Natural killer cell treated with Interleukin-12 subunit alpha and Interleukin-12 subunit beta and Interleukin-15 and Interleukin-18, amount 100 ng/mL, for 72 hours (primary cell): ENCODE results near the gene STRBP. TPM values are rescaled to one million over a fixed set of nuclear protein-coding genes. Genes with fewer than 3 reads are reported as not detected.

Experiments used
- ATAC-seq, 2 donors: fragments of 150-1000 bp; cut with Tn5 transposase in 1 of 2; sonication (Bioruptor Pico), chemical (Tn5 transposase) in 1 of 2; 2 replicates each; pipeline ENCODE4 v1.10.0; 2021
- DNase-seq: peaks from one replicate; pipeline ENCODE4 v3.0.0; 2022; ENCODE audit warnings: low spot score
- H3K27ac Mint-ChIP-seq, 2 donors: 1 replicate in 1 of 2; 2 replicates in 1 of 2; pipeline ENCODE4 v1.8.0; 2022; ENCODE audit warnings: mixed read lengths in 2 of 2, mild to moderate bottlenecking in 1 of 2, moderate library complexity in 1 of 2
- H3K27me3 Mint-ChIP-seq, 2 donors: 1 replicate in 1 of 2; 2 replicates in 1 of 2; pipeline ENCODE4 v1.8.0; 2022; ENCODE audit warnings: mixed read lengths in 2 of 2
- H3K36me3 Mint-ChIP-seq: one replicate; pipeline ENCODE4 v1.8.0; 2022; ENCODE audit warnings: mixed read lengths
- H3K4me1 Mint-ChIP-seq, 2 donors: 1 replicate in 1 of 2; 2 replicates in 1 of 2; pipeline ENCODE4 v1.8.0; 2022; ENCODE audit warnings: low read depth in 2 of 2, mixed read lengths in 2 of 2, mild to moderate bottlenecking in 1 of 2
- H3K4me3 Mint-ChIP-seq: one replicate; pipeline ENCODE4 v1.8.0; 2022; ENCODE audit warnings: mixed read lengths
- H3K9me3 Mint-ChIP-seq: 2 replicates; pipeline ENCODE4 v1.8.0; 2022; ENCODE audit warnings: mixed read lengths
- total RNA-seq, 2 donors: library from RNA; stranded (reverse); gene quantifications; one replicate each; pipeline ENCODE4 v1.2.3, GENCODE V29; 2022

STRBP gene
- total RNA-seq, 2 donors from 2014 or later = 6.9 to 13.9 TPM

GRCh38 chr9:123138163-123138562 lies 130.2 kb downstream of the STRBP start:
- no peak overlapping the region for H3K27ac Mint-ChIP-seq
- H3K27me3 Mint-ChIP-seq = no peaks in the 10 kb centered on the region
- H3K36me3 Mint-ChIP-seq = no peaks in the 10 kb centered on the region
- H3K4me3 Mint-ChIP-seq = no peak overlapping the region
- ATAC-seq (no peak), DNase-seq (no peak)
- H3K4me1 Mint-ChIP-seq = no peaks in the 10 kb centered on the region
- H3K9me3 Mint-ChIP-seq = no peaks in the 10 kb centered on the region

GRCh38 chr9:123135430-123135829 lies 133.0 kb downstream of the STRBP start:
- no peaks in the 10 kb centered on the region for H3K36me3 Mint-ChIP-seq
- no peaks in the 10 kb centered on the region for H3K4me1 Mint-ChIP-seq
- H3K27me3 Mint-ChIP-seq = no peaks in the 10 kb centered on the region
- no peak overlapping the region for H3K4me3 Mint-ChIP-seq
- no peak for DNase-seq
- no peak overlapping the region for H3K27ac Mint-ChIP-seq
- H3K9me3 Mint-ChIP-seq = no peaks in the 10 kb centered on the region
- no peak for ATAC-seq

- ATAC-seq (no peak), DNase-seq (no peak)
- Mint-ChIP-seq H3K4me3 (no peak overlapping the region), H3K9me3 (no peaks in the 10 kb centered on the region), H3K27me3 (no peaks in the 10 kb centered on the region), H3K36me3 (no peaks in the 10 kb centered on the region), H3K27ac (no peak overlapping the region), H3K4me1 (no peaks in the 10 kb centered on the region)
Measured at GRCh38 chr9:123132696-123133095, 135.7 kb downstream of the STRBP start.

GRCh38 chr9:123131993-123132392 lies 136.4 kb downstream of the STRBP start:
- DNase-seq (no peak), ATAC-seq (no peak)
- Mint-ChIP-seq H3K4me1 (no peaks in the 10 kb centered on the region), H3K4me3 (no peak overlapping the region), H3K27ac (no peak overlapping the region), H3K27me3 (no peaks in the 10 kb centered on the region), H3K9me3 (no peaks in the 10 kb centered on the region), H3K36me3 (no peaks in the 10 kb centered on the region)

GRCh38 chr9:123131258-123131657 lies 137.1 kb downstream of the STRBP start:
- Mint-ChIP-seq H3K36me3 (no peaks in the 10 kb centered on the region), H3K27ac (no peak overlapping the region), H3K4me3 (no peak overlapping the region), H3K9me3 (no peaks in the 10 kb centered on the region), H3K27me3 (no peaks in the 10 kb centered on the region), H3K4me1 (no peaks in the 10 kb centered on the region)
- DNase-seq = no peak
- no peak for ATAC-seq

- no peaks in the 10 kb centered on the region for H3K36me3 Mint-ChIP-seq
- ATAC-seq (no peak), DNase-seq (no peak)
- H3K4me1 Mint-ChIP-seq = no peaks in the 10 kb centered on the region
- no peak overlapping the region for H3K27ac Mint-ChIP-seq
- H3K27me3 Mint-ChIP-seq = no peaks in the 10 kb centered on the region
- no peak overlapping the region for H3K4me3 Mint-ChIP-seq
- no peaks in the 10 kb centered on the region for H3K9me3 Mint-ChIP-seq
Measured at GRCh38 chr9:123129423-123129822, 139.0 kb downstream of the STRBP start.

GRCh38 chr9:123128591-123128990 lies 139.8 kb downstream of the STRBP start:
- Mint-ChIP-seq H3K36me3 (no peaks in the 10 kb centered on the region), H3K27ac (no peak overlapping the region), H3K4me3 (no peak overlapping the region), H3K9me3 (no peaks in the 10 kb centered on the region), H3K27me3 (no peaks in the 10 kb centered on the region), H3K4me1 (no peaks in the 10 kb centered on the region)
- DNase-seq (no peak), ATAC-seq (no peak)

GRCh38 chr9:123127512-123128075 lies 140.8 kb downstream of the STRBP start:
- Mint-ChIP-seq H3K36me3 (no peaks in the 10 kb centered on the region), H3K9me3 (no peaks in the 10 kb centered on the region), H3K4me3 (no peak overlapping the region), H3K27me3 (no peaks in the 10 kb centered on the region), H3K27ac (no peak overlapping the region), H3K4me1 (no peaks in the 10 kb centered on the region)
- no peak for DNase-seq
- no peak for ATAC-seq

- no peaks in the 10 kb centered on the region for H3K27me3 Mint-ChIP-seq
- H3K4me1 Mint-ChIP-seq = no peaks in the 10 kb centered on the region
- no peak overlapping the region for H3K27ac Mint-ChIP-seq
- no peaks in the 10 kb centered on the region for H3K9me3 Mint-ChIP-seq
- H3K4me3 Mint-ChIP-seq = no peak overlapping the region
- ATAC-seq = no peak
- no peak for DNase-seq
- H3K36me3 Mint-ChIP-seq = no peaks in the 10 kb centered on the region
Measured at GRCh38 chr9:123121457-123121856, 146.9 kb downstream of the STRBP start.

- Mint-ChIP-seq H3K27ac (no peak overlapping the region), H3K9me3 (no peaks in the 10 kb centered on the region), H3K4me1 (no peaks in the 10 kb centered on the region), H3K4me3 (no peak overlapping the region), H3K36me3 (no peaks in the 10 kb centered on the region), H3K27me3 (no peaks in the 10 kb centered on the region)
- DNase-seq (no peak), ATAC-seq (no peak)
Measured at GRCh38 chr9:123120953-123121352, 147.4 kb downstream of the STRBP start.

GRCh38 chr9:123120131-123120530 lies 148.3 kb downstream of the STRBP start:
- Mint-ChIP-seq H3K27ac (no peak overlapping the region), H3K9me3 (no peaks in the 10 kb centered on the region), H3K4me3 (no peak overlapping the region), H3K4me1 (no peaks in the 10 kb centered on the region), H3K27me3 (no peaks in the 10 kb centered on the region), H3K36me3 (no peaks in the 10 kb centered on the region)
- DNase-seq (no peak), ATAC-seq (no peak)

GRCh38 chr9:123119566-123119965 lies 148.8 kb downstream of the STRBP start:
- Mint-ChIP-seq H3K4me1 (no peaks in the 10 kb centered on the region), H3K9me3 (no peaks in the 10 kb centered on the region), H3K4me3 (no peak overlapping the region), H3K27me3 (no peaks in the 10 kb centered on the region), H3K36me3 (no peaks in the 10 kb centered on the region), H3K27ac (no peak overlapping the region)
- ATAC-seq (no peak), DNase-seq (no peak)

GRCh38 chr9:123116036-123116435 lies 152.3 kb downstream of the STRBP start:
- no peak for DNase-seq
- no peak overlapping the region for H3K4me3 Mint-ChIP-seq
- H3K9me3 Mint-ChIP-seq = no peaks in the 10 kb centered on the region
- no peaks in the 10 kb centered on the region for H3K36me3 Mint-ChIP-seq
- H3K27me3 Mint-ChIP-seq = no peaks in the 10 kb centered on the region
- no peak for ATAC-seq
- peaks cover 0 to 3% of the 10 kb centered on the region in 2 donors for H3K4me1 Mint-ChIP-seq
- no peak overlapping the region for H3K27ac Mint-ChIP-seq

- no peak overlapping the region for H3K27ac Mint-ChIP-seq
- peaks cover 0 to 3% of the 10 kb centered on the region in 2 donors for H3K4me1 Mint-ChIP-seq
- no peak overlapping the region for H3K4me3 Mint-ChIP-seq
- no peaks in the 10 kb centered on the region for H3K27me3 Mint-ChIP-seq
- ATAC-seq (no peak), DNase-seq (no peak)
- no peaks in the 10 kb centered on the region for H3K36me3 Mint-ChIP-seq
- no peaks in the 10 kb centered on the region for H3K9me3 Mint-ChIP-seq
Measured at GRCh38 chr9:123115146-123115913, 153.1 kb downstream of the STRBP start.

- Mint-ChIP-seq H3K9me3 (no peaks in the 10 kb centered on the region), H3K36me3 (no peaks in the 10 kb centered on the region), H3K27me3 (no peaks in the 10 kb centered on the region), H3K4me3 (no peak overlapping the region), H3K27ac (no peak overlapping the region), H3K4me1 (peaks cover 0 to 3% of the 10 kb centered on the region in 2 donors)
- DNase-seq (no peak), ATAC-seq (no peak)
Measured at GRCh38 chr9:123113185-123113584, 155.2 kb downstream of the STRBP start.
